Brain pericyte (primary cell): Measurements from ENCODE around the gene CLIC6.
"Not testable (repeated sequence)": the region's sequence is repeated elsewhere in the genome, so short reads cannot be mapped to it uniquely, and the experiment has no call there.

Experiments
- DNase-seq: peaks from one replicate; pipeline ENCODE4 v3.0.0-alpha.2; 2012; ENCODE audit warnings: low read depth, low spot score

The CLIC6 gene

GRCh38 chr21:34651642-34652041 is 17.2 kb upstream of the CLIC6 start:
- DNase-seq, result no peak

- DNase-seq, result no peak
Observed at GRCh38 chr21:34653522-34653921, 15.3 kb upstream of the CLIC6 start.

GRCh38 chr21:34661848-34662247 is 6.9 kb upstream of the CLIC6 start:
- no peak for DNase-seq

DNA sequence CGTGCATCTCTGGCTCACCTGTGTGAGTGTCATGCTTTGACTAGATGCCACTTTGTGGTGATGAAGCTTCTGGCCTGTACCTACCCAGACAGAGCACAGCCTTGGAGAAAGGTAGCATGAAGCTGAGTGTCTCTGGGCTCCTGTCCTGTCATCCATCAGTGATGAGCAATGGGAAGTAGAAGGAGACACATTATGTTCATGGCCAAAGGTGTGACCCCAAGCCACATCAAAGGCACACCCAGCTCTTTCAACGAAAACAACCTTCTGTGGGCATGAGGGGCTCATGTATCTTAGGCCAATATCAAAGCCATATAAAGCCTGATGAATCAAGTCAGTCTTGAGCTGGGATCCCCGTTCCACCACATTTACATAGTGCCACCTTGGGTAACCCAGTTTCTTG is 1.0 kb upstream of the CLIC6 start:
- DNase-seq, result no peak

- no peak for DNase-seq
Observed at GRCh38 chr21:34669149-34669879, 520 bp downstream of the CLIC6 start.

GRCh38 chr21:34669880-34670219 is 1.1 kb downstream of the CLIC6 start:
- DNase-seq, result not testable (repeated sequence)

DNA sequence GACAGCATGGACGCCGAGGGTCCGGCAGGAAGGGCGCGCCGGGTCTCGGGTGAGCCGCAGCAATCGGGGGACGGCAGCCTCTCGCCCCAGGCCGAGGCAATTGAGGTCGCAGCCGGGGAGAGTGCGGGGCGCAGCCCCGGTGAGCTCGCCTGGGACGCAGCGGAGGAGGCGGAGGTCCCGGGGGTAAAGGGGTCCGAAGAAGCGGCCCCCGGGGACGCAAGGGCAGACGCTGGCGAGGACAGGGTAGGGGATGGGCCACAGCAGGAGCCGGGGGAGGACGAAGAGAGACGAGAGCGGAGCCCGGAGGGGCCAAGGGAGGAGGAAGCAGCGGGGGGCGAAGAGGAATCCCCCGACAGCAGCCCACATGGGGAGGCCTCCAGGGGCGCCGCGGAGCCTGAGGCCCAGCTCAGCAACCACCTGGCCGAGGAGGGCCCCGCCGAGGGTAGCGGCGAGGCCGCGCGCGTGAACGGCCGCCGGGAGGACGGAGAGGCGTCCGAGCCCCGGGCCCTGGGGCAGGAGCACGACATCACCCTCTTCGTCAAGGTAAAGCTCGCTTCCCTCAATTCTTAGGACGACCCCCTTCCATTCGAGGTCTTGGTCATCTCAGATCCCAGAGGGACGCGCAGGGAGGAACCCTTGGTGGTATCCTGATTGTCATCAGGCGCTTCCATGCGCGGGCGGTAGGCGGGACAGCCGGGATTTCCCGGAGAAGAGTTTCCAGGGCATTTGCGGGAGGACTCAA is 1.6 kb downstream of the CLIC6 start:
- DNase-seq, result no peak

DNA sequence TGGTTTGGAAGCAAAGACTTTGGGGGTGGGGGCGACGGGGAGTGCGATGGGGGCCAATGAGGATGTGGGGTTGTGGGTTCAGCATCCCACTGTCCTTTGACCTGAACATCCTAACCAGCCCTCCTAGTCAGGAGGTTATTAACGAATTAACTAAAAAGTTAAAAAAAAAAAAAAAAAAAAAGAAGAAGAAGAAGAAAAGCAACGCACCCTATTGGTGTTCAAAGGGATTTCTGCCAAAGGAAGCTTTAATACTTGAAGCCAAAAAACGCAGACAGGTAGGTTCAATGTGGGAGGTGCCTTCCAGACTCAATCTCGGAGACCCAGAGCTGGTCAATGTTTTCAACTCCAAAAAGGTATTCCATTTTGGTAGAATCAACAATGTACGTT is 2.2 kb downstream of the CLIC6 start:
- DNase-seq, result no peak

GRCh38 chr21:34671462-34671861 is 2.7 kb downstream of the CLIC6 start:
- DNase-seq, result no peak

DNA sequence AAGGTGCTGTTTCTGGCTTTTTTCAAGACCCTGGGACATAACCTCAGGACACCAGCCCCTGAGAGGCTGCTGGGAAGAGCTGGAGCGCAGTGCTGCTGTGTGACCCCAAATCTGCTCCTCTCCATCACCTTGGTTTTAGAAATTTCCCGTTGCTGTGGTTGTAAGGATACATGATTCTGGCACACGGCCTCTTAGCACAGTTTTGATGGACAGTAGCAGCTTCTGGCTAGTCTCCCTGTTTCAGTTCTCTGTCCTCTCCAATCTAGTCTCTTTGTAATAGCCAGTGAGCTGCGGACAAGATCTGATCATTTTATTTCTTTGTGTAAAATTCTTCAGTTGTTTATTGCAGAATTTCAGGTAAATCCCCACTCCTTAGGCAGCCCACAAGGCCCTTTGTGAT is 3.1 kb downstream of the CLIC6 start:
- DNase-seq, result no peak

DNA sequence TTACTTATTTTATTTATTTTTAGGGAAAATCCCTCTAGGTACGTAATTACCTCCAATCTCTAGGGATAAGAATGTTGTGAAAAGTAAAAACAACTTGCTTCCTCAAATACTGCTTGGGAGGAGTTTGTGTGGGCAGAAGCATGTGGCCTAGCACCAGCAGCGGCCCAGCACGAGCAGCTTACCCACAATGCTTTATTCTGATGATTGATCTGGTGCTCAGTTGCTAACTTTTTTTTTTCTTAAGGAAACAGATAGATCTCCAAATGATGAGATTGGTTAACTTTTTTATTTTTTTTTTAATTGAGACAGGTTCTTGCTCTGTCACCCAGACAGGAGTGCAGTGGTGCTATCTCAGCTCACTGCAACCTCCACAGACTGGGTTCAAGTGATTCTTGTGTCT is 4.2 kb downstream of the CLIC6 start:
- DNase-seq, result no peak

- DNase-seq, result no peak
Observed at GRCh38 chr21:34674468-34674867, 5.7 kb downstream of the CLIC6 start.

- no peak for DNase-seq
Observed at GRCh38 chr21:34675871-34676270, 7.1 kb downstream of the CLIC6 start.

DNA sequence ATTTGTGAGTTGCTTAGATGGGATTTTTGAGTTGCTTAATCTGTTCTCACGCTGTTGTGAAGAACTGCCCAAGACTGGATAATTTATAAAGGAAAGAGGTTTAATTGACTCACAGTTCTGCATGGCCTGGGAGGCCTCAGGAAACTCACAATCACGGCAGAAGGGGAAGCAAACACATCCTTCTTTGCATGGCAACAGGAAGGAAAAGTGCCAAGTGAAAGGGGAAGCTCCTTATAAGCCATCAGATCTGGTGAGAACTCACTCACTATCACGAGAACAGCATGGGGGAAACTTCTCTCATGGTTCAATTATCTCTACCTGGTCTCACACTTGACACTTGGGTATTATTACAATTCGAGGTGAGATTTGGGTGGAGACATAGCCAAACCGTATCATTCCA is 10.3 kb downstream of the CLIC6 start:
- DNase-seq, result no peak

DNA sequence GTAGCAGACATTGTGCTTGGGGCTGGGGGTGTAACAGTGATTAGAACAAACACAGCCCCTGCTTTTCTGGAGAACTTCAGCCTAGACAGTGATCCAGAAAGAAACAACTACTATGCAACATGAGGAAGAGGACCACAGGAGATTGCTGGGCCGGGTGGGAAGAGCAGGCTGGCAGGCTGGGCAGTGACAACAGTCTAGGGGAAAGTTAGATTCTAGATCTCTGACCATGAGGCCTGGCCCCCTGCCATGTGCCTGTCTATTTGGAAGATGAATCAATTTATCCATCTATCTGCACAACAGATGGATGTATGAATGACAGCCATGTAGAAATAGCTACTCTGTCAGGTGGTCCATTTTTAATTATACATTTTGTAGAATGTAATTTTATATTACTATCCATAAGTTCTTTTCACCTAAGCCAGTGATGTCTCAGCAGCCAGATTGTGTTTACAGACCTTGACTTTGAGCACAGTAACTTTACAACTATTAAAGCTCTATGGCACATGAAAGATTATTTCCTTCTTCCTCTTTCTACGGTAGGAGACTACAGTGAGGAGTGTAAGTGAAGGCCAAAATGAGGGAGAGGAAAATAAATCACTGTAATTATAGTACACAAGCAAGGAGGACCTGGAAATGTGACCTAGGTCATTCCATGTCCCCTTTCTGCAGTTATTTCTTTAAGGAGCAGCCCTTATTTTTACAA is 15.5 kb downstream of the CLIC6 start:
- DNase-seq, result no peak

DNA sequence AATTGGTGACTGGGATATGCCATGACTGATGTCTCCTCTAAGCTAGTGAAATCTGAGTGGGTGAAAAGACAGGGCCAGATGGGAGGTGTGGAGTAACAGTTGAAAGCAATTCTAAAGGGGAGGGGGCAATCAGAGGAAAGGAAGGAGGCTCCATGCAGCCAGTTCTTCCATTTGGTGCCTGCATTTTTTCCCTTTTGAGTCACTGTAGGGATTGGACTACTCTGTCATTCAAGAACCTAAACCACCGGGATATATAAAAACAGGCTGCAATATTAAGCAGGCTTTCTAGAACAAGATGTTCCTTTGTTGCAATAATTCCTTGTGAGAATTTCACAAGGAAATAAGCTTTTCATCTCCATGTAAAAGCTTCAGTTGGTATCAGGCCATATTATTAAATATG is 18.3 kb downstream of the CLIC6 start:
- no peak for DNase-seq

- DNase-seq, result no peak
Observed at GRCh38 chr21:34687745-34688144, 19.0 kb downstream of the CLIC6 start.

DNA sequence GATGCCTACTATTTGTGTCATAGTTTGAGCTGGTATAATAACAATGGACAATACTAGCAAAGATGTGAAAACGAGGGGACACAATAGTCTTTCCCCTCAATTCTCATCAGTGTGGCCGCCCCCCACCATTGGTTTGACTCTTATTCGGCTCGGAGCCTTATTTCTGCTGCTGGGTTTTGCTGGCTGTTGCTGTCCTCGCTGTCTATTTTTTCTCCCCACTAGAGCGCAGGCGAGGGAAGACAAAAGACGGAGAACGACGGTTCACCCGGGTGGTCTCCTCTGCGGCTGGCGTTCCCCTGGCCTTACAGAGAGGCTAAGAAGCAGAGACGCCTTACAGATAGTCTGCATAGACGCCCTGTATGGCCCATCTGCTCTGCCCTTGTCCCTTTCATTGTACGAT is 19.4 kb downstream of the CLIC6 start:
- no peak for DNase-seq

GRCh38 chr21:34688715-34689114 is 19.9 kb downstream of the CLIC6 start:
- DNase-seq, result no peak

- DNase-seq, result no peak
Observed at GRCh38 chr21:34690041-34690792, 21.4 kb downstream of the CLIC6 start.

- DNase-seq, result no peak
Observed at GRCh38 chr21:34690793-34691175, 22.0 kb downstream of the CLIC6 start.

- no peak for DNase-seq
Observed at GRCh38 chr21:34691390-34692032, 22.7 kb downstream of the CLIC6 start.
